K562 (cell line): ENCODE results near the gene LRP3.

Experiments used
- CREB1 ChIP-seq, 2 experiments: sonication (generic) in 1 of 2; formaldehyde crosslinking in 1 of 2; IDR thresholded peaks; 2 replicates each; pipeline versions ENCODE4 v1.6.1 to v1.8.0; 2012 to 2022; ENCODE audit warnings: inconsistent platforms in 1 of 2, mild to moderate bottlenecking in 1 of 2, missing genetic modification reagents in 1 of 2, moderate library complexity in 1 of 2
- CTCF ChIP-seq, 3 experiments: IDR thresholded peaks in 2 of 3; conservative IDR thresholded peaks in 1 of 3; 2 replicates each; pipeline ENCODE4 v1.5.1; 2011 to 2012; ENCODE audit warnings: low read length in 3 of 3, mild to moderate bottlenecking in 3 of 3, control low read depth in 2 of 3, improper control_type of control experiment in 1 of 3, inconsistent platforms in 1 of 3, low read depth in 1 of 3, mixed read lengths in 1 of 3, moderate library complexity in 1 of 3; ENCODE audit not compliant: insufficient read depth in 2 of 3
- ESRRA ChIP-seq: fragments of 450-650 bp; IDR thresholded peaks from 2 replicates; pipeline ENCODE4 v1.6.1; 2014; ENCODE audit warnings: low read depth, mild to moderate bottlenecking, moderate library complexity, borderline replicate concordance
- MYNN ChIP-seq, 2 experiments: sonication (generic); formaldehyde crosslinking in 1 of 2; IDR thresholded peaks; 2 replicates each; pipeline versions ENCODE4 v1.5.0 to v1.6.1; 2016 to 2020; ENCODE audit warnings: antibody characterized with exemption in 1 of 2, missing genetic modification reagents in 1 of 2
- RFX5 ChIP-seq: IDR thresholded peaks from 2 replicates; pipeline ENCODE4 v1.6.1; 2011; ENCODE audit warnings: low read depth, mild to moderate bottlenecking, improper control_type of control experiment, low read length
- THAP12 ChIP-seq: fragments of 250-450 bp; sonication (Bioruptor Pico); IDR thresholded peaks from 2 replicates; pipeline ENCODE4 v1.9.0; 2021; ENCODE audit warnings: mild to moderate bottlenecking, inconsistent platforms
- ZNF512 ChIP-seq: IDR thresholded peaks from 2 replicates; pipeline ENCODE4 v1.6.1; 2016; ENCODE audit warnings: missing genetic modification characterization, missing compliant biosample characterization
- ZSCAN32 ChIP-seq: fragments of 450-650 bp; formaldehyde crosslinking; IDR thresholded peaks from 2 replicates; pipeline ENCODE4 v1.4.0; 2020; ENCODE audit warnings: mild to moderate bottlenecking, moderate library complexity
- TF ChIP-seq, protein P1 (sequence below): fragments of 250-450 bp; sonication (Bioruptor Pico); IDR thresholded peaks from 2 replicates; pipeline ENCODE4 v1.4.0; 2020; ENCODE audit warnings: mild to moderate bottlenecking

DNA sequence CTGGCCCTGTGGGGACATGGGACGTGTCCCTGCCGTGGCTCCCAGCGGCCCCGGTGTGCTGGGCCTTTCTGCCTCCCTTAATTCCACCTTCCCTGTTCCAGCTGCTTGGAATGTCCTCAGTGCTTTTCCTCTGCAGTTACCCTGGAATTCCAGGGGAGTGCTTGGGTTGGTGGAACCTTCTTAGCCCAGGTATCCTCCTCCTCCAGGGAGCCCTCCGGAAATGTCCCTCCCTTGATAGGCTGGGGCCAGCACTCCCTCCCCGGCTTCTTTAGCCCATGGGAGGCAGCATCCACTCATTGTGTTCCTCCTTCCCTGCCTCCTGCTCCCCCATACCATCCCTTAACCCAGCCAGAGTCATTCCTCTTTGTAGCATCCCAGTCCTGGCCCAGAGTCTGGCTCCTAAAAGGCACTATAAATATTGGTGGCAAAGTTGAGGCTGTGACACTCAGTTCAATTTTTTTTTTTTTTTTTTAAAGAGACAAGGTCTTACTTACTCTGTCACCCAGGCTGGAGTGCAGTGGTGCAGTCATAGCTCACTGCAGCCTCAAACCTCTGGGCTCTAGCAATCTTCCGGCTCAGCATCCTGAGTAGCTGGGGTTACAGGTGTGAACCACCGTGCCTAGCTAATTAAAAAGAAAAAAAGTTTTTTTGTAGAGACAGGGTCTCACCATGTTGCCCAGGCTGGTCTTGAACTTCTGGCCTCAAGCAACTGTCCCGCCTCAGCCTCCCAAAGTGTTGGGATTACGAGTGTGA is 45.3 kb downstream of the LRP3 start:
- TF ChIP-seq ZNF512: no peak
- TF ChIP-seq, protein P1, sequence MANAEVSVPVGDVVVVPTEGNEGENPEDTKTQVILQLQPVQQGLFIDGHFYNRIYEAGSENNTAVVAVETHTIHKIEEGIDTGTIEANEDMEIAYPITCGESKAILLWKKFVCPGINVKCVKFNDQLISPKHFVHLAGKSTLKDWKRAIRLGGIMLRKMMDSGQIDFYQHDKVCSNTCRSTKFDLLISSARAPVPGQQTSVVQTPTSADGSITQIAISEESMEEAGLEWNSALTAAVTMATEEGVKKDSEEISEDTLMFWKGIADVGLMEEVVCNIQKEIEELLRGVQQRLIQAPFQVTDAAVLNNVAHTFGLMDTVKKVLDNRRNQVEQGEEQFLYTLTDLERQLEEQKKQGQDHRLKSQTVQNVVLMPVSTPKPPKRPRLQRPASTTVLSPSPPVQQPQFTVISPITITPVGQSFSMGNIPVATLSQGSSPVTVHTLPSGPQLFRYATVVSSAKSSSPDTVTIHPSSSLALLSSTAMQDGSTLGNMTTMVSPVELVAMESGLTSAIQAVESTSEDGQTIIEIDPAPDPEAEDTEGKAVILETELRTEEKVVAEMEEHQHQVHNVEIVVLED: no peak
- no peak for TF ChIP-seq ESRRA
- TF ChIP-seq CTCF (IDR thresholded peaks at IDR 0.05 in 2 of 3, conservative IDR thresholded peaks at IDR 0.05 in 1 of 3; ENCODE audit: insufficient read depth in 2 of 3, low read depth in 1 of 3, low read length in 3 of 3): no peak
- no peak for TF ChIP-seq MYNN (IDR thresholded peaks at IDR 0.05)
- TF ChIP-seq MYNN (CRISPR knock-in tag; IDR thresholded peaks at IDR 0.05): no peak
- no peak for TF ChIP-seq ZSCAN32 (CRISPR knock-in tag)
- no peak for TF ChIP-seq THAP12 (CRISPR knock-in tag)
- TF ChIP-seq CREB1 (IDR thresholded peaks at IDR 0.05): no peak
- TF ChIP-seq CREB1 (CRISPR knock-in tag; IDR thresholded peaks at IDR 0.05): no peak
- TF ChIP-seq RFX5: no peak
